Mesothelial cell of epicardium (in vitro differentiated cells): ENCODE data around the gene FAM209A. TPM values are rescaled to one million over a fixed set of nuclear protein-coding genes. Genes with fewer than 3 reads are reported as not detected.

ENCODE experiments used
- DNase-seq, 2 experiments: peaks; one replicate each; pipeline ENCODE4 v3.0.0; 2021; ENCODE audit warnings: low spot score in 2 of 2; ENCODE audit not compliant: unreplicated experiment in 2 of 2
- H3K27ac Mint-ChIP-seq: 2 replicates; pipeline ENCODE4 v1.8.0; 2021; ENCODE audit warnings: mixed read lengths
- H3K27me3 Mint-ChIP-seq: 2 replicates; pipeline ENCODE4 v1.8.0; 2021; ENCODE audit warnings: low read depth, mixed read lengths
- H3K36me3 Mint-ChIP-seq: 2 replicates; pipeline ENCODE4 v1.8.0; 2021; ENCODE audit warnings: mixed read lengths
- H3K4me1 Mint-ChIP-seq: 2 replicates; pipeline ENCODE4 v1.8.0; 2021; ENCODE audit warnings: mixed read lengths
- H3K4me3 Mint-ChIP-seq: 2 replicates; pipeline ENCODE4 v1.8.0; 2021; ENCODE audit warnings: mild to moderate bottlenecking, moderate library complexity, mixed read lengths
- H3K9me3 Mint-ChIP-seq: 2 replicates; pipeline ENCODE4 v1.8.0; 2021; ENCODE audit warnings: mixed read lengths
- CTCF ChIP-seq: fragments of 200-600 bp; sonication (generic); IDR thresholded peaks from one replicate; pipeline ENCODE4 v1.5.0; 2021; ENCODE audit warnings: antibody characterized with exemption; ENCODE audit not compliant: unreplicated experiment
- total RNA-seq: library from RNA; stranded (reverse); gene quantifications from 3 replicates; pipeline ENCODE4 v1.2.1, GENCODE V29; 2021

FAM209A gene
- total RNA-seq, 1 donor from 2014 or later = 0.34 TPM

- Mint-ChIP-seq H3K27ac (no peak overlapping the region), H3K4me1 (peaks cover 4% of the 10 kb centered on the region), H3K27me3 (no peaks in the 10 kb centered on the region), H3K36me3 (peaks cover 41% of the 10 kb centered on the region), H3K9me3 (peaks cover 15% of the 10 kb centered on the region), H3K4me3 (no peak overlapping the region)
- no peak for DNase-seq
- TF ChIP-seq CTCF = no peak
Measured at GRCh38 chr20:56517211-56517610, 7.3 kb upstream of the FAM209A start.

GRCh38 chr20:56517641-56518040 is 6.9 kb upstream of the FAM209A start:
- TF ChIP-seq CTCF = no peak
- Mint-ChIP-seq H3K36me3 (peaks cover 41% of the 10 kb centered on the region), H3K27me3 (no peaks in the 10 kb centered on the region), H3K27ac (no peak overlapping the region), H3K4me1 (peaks cover 4% of the 10 kb centered on the region), H3K9me3 (peaks cover 15% of the 10 kb centered on the region), H3K4me3 (no peak overlapping the region)
- no peak for DNase-seq

GRCh38 chr20:56518126-56518525 is 6.4 kb upstream of the FAM209A start:
- peaks cover 41% of the 10 kb centered on the region for H3K36me3 Mint-ChIP-seq

GRCh38 chr20:56518721-56519398 is 5.7 kb upstream of the FAM209A start:
- H3K4me3 Mint-ChIP-seq = no peak overlapping the region
- peaks cover 41% of the 10 kb centered on the region for H3K36me3 Mint-ChIP-seq
- no peak overlapping the region for H3K27ac Mint-ChIP-seq
- peaks cover 15% of the 10 kb centered on the region for H3K9me3 Mint-ChIP-seq
- no peaks in the 10 kb centered on the region for H3K4me1 Mint-ChIP-seq
- TF ChIP-seq CTCF = no peak
- H3K27me3 Mint-ChIP-seq = no peaks in the 10 kb centered on the region
- no peak for DNase-seq

More at GRCh38 chr20:56518126-56518525, 6.4 kb upstream of the FAM209A start:
- TF ChIP-seq CTCF = no peak
- Mint-ChIP-seq H3K4me3 (no peak overlapping the region), H3K27ac (no peak overlapping the region), H3K9me3 (peaks cover 15% of the 10 kb centered on the region), H3K4me1 (peaks cover 2% of the 10 kb centered on the region), H3K27me3 (no peaks in the 10 kb centered on the region)
- DNase-seq = no peak

- no peaks in the 10 kb centered on the region for H3K27me3 Mint-ChIP-seq
- no peak for DNase-seq
- no peak for TF ChIP-seq CTCF
- H3K36me3 Mint-ChIP-seq = peaks cover 41% of the 10 kb centered on the region
- H3K4me1 Mint-ChIP-seq = no peaks in the 10 kb centered on the region
- H3K4me3 Mint-ChIP-seq = no peak overlapping the region
- H3K9me3 Mint-ChIP-seq = peaks cover 15% of the 10 kb centered on the region
- H3K27ac Mint-ChIP-seq = no peak overlapping the region
Measured at GRCh38 chr20:56519551-56519950, 5.0 kb upstream of the FAM209A start.
